Keratinocyte (primary cell): ENCODE measurements around the gene GPRC6A. TPM values are rescaled to one million over a fixed set of nuclear protein-coding genes. Genes with fewer than 3 reads are reported as not detected.
"Not testable (repeated sequence)": the region's sequence is repeated elsewhere in the genome, so short reads cannot be mapped to it uniquely, and the experiment has no call there.

Source experiments
- DNase-seq: peaks from one replicate; pipeline ENCODE4 v3.0.0-alpha.2; 2011; ENCODE audit warnings: low read depth, missing footprints, low spot score
- FAIRE-seq: peaks from 2 replicates; lab custom pipeline; 2011; peaks lifted over from hg19 to GRCh38; lab: Jason Lieb, UNC
- H2AFZ ChIP-seq: 2 replicates; pipeline ENCODE4 v1.6.0; 2012; ENCODE audit warnings: low read length, control low read depth, inconsistent platforms; ENCODE audit not compliant: control insufficient read depth
- H3K27ac ChIP-seq: 2 replicates; pipeline ENCODE4 v1.5.1; 2011; ENCODE audit warnings: low read length; ENCODE audit not compliant: control insufficient read depth, insufficient read depth
- H3K27me3 ChIP-seq: 3 replicates; pipeline ENCODE4 v1.6.0; 2011; ENCODE audit warnings: low read length; ENCODE audit not compliant: control insufficient read depth, insufficient read depth; ENCODE audit errors: extremely low read depth
- H3K36me3 ChIP-seq, 2 experiments: 2 replicates in 1 of 2; 3 replicates in 1 of 2; pipeline ENCODE4 v1.5.1; 2011; ENCODE audit warnings: low read length in 2 of 2, mild to moderate bottlenecking in 1 of 2; ENCODE audit not compliant: control insufficient read depth in 2 of 2, insufficient read depth in 2 of 2; ENCODE audit errors: extremely low read depth in 1 of 2
- H3K4me1 ChIP-seq: 3 replicates; pipeline ENCODE4 v1.5.1; 2011; ENCODE audit warnings: low read length; ENCODE audit not compliant: control insufficient read depth, insufficient read depth; ENCODE audit errors: extremely low read depth
- H3K4me2 ChIP-seq: 3 replicates; pipeline ENCODE4 v1.6.0; 2011; ENCODE audit warnings: low read depth, low read length; ENCODE audit not compliant: control insufficient read depth, insufficient read depth; ENCODE audit errors: extremely low read depth
- H3K4me3 ChIP-seq, 3 experiments: fragments of 200-600 bp in 1 of 3; sonication (generic) in 1 of 3; 2 replicates in 2 of 3; 3 replicates in 1 of 3; pipeline ENCODE4 v1.5.1; 2011 to 2016; ENCODE audit warnings: low read length in 3 of 3, mild to moderate bottlenecking in 3 of 3, control low read depth in 2 of 3, inconsistent platforms in 1 of 3, low read depth in 1 of 3, mixed read lengths in 1 of 3, mixed run types in 1 of 3, moderate library complexity in 1 of 3; ENCODE audit not compliant: control insufficient read depth in 2 of 3, insufficient read depth in 2 of 3; ENCODE audit errors: extremely low read depth in 1 of 3
- H3K79me2 ChIP-seq: 2 replicates; pipeline ENCODE4 v1.6.0; 2012; ENCODE audit warnings: low read length; ENCODE audit not compliant: control insufficient read depth, insufficient read depth
- H3K9ac ChIP-seq: 3 replicates; pipeline ENCODE4 v1.6.0; 2011; ENCODE audit warnings: low read length; ENCODE audit not compliant: control insufficient read depth, insufficient read depth; ENCODE audit errors: extremely low read depth
- H3K9me1 ChIP-seq: 3 replicates; pipeline ENCODE4 v1.6.0; 2011; ENCODE audit warnings: low read length; ENCODE audit not compliant: control insufficient read depth, insufficient read depth; ENCODE audit errors: extremely low read depth
- H3K9me3 ChIP-seq: 2 replicates; pipeline ENCODE4 v1.5.1; 2012; ENCODE audit warnings: low read depth, low read length; ENCODE audit not compliant: control insufficient read depth
- H4K20me1 ChIP-seq: 3 replicates; pipeline ENCODE4 v1.6.0; 2011; ENCODE audit warnings: low read length; ENCODE audit not compliant: control insufficient read depth, insufficient read depth; ENCODE audit errors: extremely low read depth
- EZH2 ChIP-seq: IDR thresholded peaks from one replicate; pipeline ENCODE4 v1.6.1; 2012; ENCODE audit warnings: inconsistent platforms, mild to moderate bottlenecking, low read length, moderate library complexity
- dilution Hi-C: fragments of 300-500 bp; cut with MboI; formaldehyde crosslinking; loops from one replicate; pipeline ENCODE4 v1.7.0; 2020; ENCODE audit warnings: low sequenced_read_pairs; ENCODE audit not compliant: extremely low pct_ligation_motif_present
- polyA plus RNA-seq, 5 experiments: library from polyadenylated mRNA; depleted of rRNA in 3 of 5; stranded (reverse) in 3 of 5; stranded (forward) in 1 of 5; unstranded in 1 of 5; fragments of >200 nt; gene quantifications; 1 replicate in 1 of 5; 2 replicates in 3 of 5; 3 replicates in 1 of 5; pipeline versions ENCODE4 v1.2.1 to v1.2.3, GENCODE V29; 2011 to 2012; ENCODE audit warnings: missing spikeins in 2 of 5, low read depth in 1 of 5, low replicate concordance in 1 of 5
- TF ChIP-seq, protein P1 (sequence below), 3 experiments: IDR thresholded peaks in 1 of 3; conservative IDR thresholded peaks in 1 of 3; optimal IDR thresholded peaks in 1 of 3; 2 replicates in 2 of 3; 3 replicates in 1 of 3; pipeline versions ENCODE3 to v1.5.1; 2011; ENCODE audit warnings: low read length in 3 of 3, mild to moderate bottlenecking in 3 of 3, moderate library complexity in 2 of 3, control low read depth in 1 of 3, inconsistent platforms in 1 of 3; ENCODE audit not compliant: insufficient read depth in 2 of 3; ENCODE audit errors: extremely low read depth in 1 of 3

GPRC6A gene
- polyA plus RNA-seq, 1 donor (not counting 4 experiments of a cell fraction or from before 2014, with no cell fraction given): not detected

DNA sequence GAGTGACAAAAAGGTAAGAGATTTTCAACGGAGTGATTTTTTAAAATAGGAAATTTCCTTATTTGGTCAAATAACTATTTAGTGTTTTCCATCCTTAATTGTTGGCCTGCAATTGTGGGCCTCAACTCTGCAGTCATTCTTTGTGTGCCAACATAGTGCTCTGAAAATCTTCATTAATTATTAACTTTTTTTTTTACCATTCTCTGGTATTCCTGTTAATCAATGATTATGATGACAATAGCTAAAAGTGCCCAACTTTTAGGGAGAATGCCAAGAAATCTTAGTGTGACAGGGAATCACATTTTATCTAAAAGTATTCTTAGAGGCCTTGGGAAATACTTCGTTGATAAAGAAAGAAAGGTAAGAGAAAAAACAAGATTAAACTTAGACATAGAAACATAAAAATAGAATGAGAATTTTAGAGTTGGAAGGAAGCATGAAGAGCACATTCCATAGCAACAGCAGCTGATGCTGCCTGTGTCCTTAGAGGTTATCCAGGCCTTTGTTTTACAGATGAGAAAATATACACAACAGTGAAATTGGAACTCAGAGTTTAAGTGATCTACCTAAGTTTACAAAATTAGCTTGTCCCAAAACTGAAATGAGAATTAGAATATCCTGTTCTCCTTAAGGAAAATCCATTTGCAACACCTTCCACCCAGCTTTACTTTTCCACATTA is 1.2 kb downstream of the GPRC6A start:
- TF ChIP-seq, protein P1, sequence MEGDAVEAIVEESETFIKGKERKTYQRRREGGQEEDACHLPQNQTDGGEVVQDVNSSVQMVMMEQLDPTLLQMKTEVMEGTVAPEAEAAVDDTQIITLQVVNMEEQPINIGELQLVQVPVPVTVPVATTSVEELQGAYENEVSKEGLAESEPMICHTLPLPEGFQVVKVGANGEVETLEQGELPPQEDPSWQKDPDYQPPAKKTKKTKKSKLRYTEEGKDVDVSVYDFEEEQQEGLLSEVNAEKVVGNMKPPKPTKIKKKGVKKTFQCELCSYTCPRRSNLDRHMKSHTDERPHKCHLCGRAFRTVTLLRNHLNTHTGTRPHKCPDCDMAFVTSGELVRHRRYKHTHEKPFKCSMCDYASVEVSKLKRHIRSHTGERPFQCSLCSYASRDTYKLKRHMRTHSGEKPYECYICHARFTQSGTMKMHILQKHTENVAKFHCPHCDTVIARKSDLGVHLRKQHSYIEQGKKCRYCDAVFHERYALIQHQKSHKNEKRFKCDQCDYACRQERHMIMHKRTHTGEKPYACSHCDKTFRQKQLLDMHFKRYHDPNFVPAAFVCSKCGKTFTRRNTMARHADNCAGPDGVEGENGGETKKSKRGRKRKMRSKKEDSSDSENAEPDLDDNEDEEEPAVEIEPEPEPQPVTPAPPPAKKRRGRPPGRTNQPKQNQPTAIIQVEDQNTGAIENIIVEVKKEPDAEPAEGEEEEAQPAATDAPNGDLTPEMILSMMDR (optimal IDR thresholded peaks at IDR 0.05 in 1 of 3, IDR thresholded peaks at IDR 0.05 in 1 of 3, conservative IDR thresholded peaks at IDR 0.05 in 1 of 3; ENCODE audit: extremely low read depth in 1 of 3, insufficient read depth in 2 of 3, low read length in 3 of 3): no peak
- no peak for TF ChIP-seq EZH2
- no peak overlapping the region for H2AFZ ChIP-seq
- no peak for DNase-seq
- no peak overlapping the region for H3K4me2 ChIP-seq
- dilution Hi-C loops: no loop called here
- no peaks in the 10 kb centered on the region for H3K9me3 ChIP-seq
- no peaks in the 10 kb centered on the region for H3K36me3 ChIP-seq
- no peak overlapping the region for H3K27ac ChIP-seq
- H3K4me3 ChIP-seq: no peak overlapping the region
- H3K27me3 ChIP-seq: no peaks in the 10 kb centered on the region
- no peak overlapping the region for H3K9ac ChIP-seq
- H3K79me2 ChIP-seq: no peaks in the 10 kb centered on the region
- no peaks in the 10 kb centered on the region for H3K9me1 ChIP-seq
- H3K4me1 ChIP-seq: no peaks in the 10 kb centered on the region
- no peaks in the 10 kb centered on the region for H4K20me1 ChIP-seq
- no peak for FAIRE-seq

DNA sequence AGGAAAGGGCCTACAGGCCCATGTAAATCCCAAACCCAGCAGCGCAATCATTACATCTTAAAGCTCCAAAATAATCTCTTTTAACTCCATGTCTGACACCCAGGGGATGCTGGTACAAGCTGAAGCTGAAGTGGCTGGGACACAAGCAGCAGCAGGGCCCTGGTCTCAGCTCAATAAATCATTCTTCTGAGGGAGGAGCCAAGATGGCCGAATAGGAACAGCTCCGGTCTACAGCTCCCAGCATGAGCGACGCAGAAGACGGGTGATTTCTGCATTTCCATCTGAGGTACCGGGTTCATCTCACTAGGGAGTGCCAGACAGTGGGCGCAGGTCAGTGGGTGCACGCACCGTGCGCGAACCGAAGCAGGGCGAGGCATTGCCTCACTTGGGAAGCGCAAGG is 12.5 kb downstream of the GPRC6A start:
- FAIRE-seq, H4K20me1 ChIP-seq, dilution Hi-C loops, H3K4me2 ChIP-seq, H3K4me1 ChIP-seq, H3K36me3 ChIP-seq, H3K9me3 ChIP-seq, H2AFZ ChIP-seq, H3K4me3 ChIP-seq, DNase-seq, H3K79me2 ChIP-seq, H3K27ac ChIP-seq, H3K9me1 ChIP-seq, H3K27me3 ChIP-seq, H3K9ac ChIP-seq: not testable (repeated sequence)
